ENCODE data around the gene SLC25A6. TPM values are rescaled to one million over a fixed set of nuclear protein-coding genes. Genes with fewer than 3 reads are reported as not detected.
"Not testable (repeated sequence)": the region's sequence is repeated elsewhere in the genome, so short reads cannot be mapped to it uniquely, and the experiment has no call there.

Gene SLC25A6
- 153 and 193 TPM in 2 replicates for total RNA-seq

DNA sequence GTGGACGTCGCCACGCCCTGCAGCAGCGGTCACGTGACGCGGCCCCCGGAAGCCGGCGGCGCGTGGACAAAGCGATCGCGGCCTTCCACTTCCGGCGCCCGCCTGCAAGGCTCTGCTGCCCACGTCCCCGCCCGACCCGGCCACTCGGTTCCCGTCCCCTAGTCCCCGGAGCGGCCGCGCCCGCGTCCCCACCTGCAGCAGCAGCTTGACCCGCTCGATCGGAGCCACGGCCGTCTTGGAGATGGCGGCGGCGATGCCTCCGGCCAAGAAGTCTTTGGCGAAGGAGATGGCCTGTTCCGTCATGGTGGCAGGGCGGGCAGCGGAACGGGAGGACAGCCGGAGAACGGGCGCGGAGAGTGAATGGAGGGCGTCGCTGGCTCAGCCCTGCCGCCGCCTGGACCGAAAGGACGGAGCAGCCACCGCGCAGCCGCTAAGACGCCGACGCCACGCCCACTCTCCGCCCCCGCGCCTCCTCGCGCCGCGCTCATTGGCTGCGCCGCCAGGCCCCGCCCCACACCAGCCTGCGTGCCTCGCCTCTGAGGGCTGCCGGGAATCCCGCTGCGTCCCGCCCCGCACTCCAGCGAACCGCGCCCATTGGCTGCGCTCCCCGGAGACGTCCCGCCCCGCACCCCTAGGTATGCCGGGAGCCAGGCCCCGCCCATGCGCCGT lies at the start of gene SLC25A6:
Gene SLC25A6, minus strand, starts transcription at position 407 of the 669 bp plus-strand sequence. Its CDS starts 104 bp downstream, at position 303.
- peak; percentile 96 to 99 for DNase-seq (ENCODE audit: low read depth in 2 of 2)

DNA sequence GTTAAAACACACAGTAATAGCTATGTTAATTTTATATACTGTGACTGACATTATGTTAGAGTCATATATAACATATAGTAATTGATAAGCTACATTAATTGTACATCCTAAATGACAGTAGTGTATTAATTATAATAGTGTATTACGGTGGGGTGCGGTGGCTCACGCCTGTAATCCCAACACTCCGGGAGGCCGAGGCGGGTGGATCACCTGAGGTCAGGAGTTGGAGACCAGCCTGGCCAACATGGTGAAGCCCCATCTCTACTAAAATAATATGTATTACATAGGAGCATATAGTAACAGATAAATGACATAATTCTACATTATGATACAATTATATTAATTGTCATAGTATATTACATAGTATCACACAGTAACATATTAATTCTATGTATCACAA lies 48.6 kb upstream of the SLC25A6 start:
- DNase-seq (ENCODE audit: low read depth in 2 of 2): no peak

DNA sequence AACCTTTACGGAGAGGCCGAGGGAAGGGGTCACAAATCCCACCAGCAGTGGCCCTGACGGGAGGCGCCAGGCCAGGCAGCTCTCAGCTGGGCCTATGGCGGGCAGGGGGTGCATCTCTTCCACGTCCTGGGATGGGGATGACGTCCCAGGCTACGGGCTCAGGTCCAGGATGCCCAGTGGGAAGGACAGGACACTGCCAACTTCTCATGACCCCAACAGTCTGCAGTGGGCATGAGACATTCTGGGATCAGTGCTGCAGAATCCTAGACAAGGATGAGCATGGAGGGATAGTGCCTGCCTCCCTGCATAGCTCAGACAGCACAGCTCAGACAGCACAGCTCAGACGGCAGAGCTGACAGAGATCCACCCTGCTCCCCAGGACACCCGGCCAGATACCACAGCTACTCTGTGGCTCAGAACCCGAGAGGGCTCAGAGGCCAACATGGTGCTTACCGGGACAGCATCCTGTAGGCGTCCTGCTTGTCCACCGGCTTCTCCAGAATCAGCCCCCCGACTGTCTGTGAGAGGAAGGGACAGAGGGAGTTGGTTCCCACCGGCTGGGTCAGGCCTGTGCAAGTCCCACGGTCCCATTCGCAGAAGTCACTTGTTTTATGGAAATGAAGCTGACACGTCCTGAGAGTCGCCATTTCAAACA lies 43.5 kb upstream of the SLC25A6 start:
- no peak for DNase-seq (ENCODE audit: low read depth in 2 of 2)

DNA sequence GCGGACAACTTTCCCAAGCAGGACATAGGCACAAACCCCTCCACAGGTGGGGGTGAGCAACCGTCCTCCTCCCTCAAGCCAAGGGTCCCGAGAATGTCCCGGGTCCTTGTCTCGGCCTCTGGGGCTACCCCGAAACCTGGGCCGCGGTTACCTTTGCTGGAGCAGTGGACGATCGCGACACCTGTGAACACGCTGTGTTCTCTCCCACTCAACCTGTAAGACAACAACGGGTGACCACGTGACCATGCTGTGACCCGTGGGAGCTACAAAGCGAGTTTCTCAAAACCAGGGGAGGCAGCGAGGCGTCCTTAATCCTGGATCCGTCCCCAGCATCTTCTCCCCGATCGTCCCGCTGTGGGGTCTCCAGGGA lies 42.9 kb upstream of the SLC25A6 start:
- no peak for DNase-seq (ENCODE audit: low read depth in 2 of 2)

DNA sequence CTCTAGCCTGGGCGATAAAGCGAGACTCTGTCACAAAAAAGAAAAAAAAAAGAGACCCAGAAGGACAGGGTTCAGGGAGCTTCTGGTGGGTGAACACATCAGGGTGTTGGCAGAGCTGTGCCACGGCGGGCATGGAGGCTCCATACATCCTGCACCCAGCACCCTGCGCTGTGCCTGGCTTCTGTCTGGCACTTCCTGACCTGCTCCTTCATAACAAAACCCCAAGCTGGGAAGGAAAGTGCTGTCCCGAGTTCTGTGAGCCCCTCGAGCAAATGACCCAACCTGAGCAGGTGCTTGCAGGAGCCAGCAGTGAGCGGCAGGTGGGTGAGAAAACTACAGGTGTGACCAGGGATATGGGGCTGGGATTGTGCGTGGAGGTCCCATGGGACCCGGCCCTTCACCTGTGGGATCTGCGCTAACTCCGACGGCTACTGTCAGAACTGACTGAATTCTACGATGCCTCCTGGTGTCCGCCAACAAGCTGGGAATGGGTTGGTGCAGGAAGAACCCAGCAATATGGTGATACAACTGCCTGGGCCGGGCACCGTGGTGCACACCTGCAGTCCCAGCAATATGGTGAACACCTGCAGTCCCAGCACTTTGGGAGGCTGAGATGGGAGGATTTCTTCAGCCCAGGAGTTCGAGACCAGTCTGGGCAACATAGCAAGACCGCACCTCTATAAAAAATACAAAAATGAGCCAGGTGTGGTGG lies 41.9 kb upstream of the SLC25A6 start:
- no peak for DNase-seq (ENCODE audit: low read depth in 2 of 2)

DNA sequence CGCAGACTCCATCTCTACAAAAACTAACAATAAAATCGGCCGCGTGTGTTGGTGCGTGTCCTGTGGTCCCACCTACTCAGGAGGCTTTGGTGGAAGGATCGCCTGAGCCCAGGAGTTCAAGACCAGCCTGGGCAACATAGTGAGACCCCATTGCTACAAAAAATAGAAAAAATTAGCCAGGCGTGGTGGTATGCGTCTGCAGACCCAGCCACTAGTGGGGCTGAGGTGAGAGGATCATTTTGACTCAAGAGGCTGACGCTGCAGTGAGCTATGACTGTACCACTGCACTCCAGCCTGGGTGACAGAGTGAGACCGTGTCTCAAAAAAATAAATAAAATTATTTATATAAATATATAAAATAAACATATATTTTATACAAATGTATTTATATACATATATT lies 38.5 kb upstream of the SLC25A6 start:
- no peak for DNase-seq (ENCODE audit: low read depth in 2 of 2)

DNA sequence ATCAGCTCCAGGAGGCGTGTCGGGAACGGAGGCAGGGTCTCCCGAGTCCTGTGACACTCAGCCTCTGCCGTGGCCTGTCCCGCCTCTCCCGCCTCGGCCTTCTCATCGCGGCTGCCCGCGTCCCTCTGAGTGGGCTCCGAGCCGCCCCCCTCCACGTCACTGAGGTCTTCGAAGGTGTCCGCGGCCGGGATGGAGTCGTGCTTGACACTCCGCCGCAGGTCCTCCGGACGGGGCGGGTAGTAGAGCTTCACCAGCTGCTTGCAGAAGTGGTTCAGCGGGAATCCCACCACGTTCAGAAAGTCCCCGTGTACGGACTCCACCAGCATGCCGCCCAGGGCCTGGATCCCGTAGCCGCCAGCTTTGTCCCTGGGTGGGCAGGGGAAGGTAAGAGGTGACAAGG lies 35.8 kb upstream of the SLC25A6 start:
- no peak for DNase-seq (ENCODE audit: low read depth in 2 of 2)

DNA sequence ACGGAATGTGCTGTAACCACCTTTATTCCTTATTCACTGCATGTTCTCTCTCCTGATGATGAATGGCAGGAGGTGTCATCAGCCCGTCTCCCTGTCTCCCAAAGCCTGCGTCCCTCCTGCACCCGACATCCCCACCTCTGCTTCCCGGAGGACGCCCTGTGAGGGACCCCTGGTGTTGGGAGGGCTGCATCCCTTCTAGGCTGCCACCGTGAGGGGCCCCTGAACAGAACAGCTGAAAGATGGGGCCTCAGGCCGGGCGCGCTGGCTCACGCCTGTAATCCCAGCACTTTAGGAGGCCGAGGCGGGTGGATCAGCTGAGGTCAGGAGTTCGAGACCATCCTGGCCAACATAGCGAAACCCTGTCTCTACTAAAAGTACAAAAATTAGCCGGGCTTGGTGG lies 34.4 kb upstream of the SLC25A6 start:
- DNase-seq (ENCODE audit: low read depth in 2 of 2): not testable (repeated sequence)

DNA sequence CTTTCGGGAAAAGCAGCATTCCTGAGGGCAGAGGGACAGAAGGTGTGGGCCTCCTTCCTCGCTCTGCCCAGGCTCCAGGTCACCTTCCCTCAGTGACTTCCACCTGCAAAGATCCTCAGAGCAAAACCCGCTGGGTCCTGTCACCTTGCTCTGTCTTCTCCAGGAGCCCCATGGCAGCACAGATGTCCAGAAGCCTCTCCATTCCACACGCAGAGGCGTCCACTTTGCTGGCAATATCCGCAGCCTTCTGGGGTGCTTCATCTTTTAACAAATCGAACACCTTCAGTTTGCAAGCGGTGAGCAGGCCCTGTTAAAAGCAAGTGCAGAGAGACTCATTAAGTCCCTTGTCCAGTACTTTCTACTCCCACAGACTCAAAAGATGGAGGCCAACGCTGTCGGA lies 33.5 kb upstream of the SLC25A6 start:
- no peak for DNase-seq (ENCODE audit: low read depth in 2 of 2)

DNA sequence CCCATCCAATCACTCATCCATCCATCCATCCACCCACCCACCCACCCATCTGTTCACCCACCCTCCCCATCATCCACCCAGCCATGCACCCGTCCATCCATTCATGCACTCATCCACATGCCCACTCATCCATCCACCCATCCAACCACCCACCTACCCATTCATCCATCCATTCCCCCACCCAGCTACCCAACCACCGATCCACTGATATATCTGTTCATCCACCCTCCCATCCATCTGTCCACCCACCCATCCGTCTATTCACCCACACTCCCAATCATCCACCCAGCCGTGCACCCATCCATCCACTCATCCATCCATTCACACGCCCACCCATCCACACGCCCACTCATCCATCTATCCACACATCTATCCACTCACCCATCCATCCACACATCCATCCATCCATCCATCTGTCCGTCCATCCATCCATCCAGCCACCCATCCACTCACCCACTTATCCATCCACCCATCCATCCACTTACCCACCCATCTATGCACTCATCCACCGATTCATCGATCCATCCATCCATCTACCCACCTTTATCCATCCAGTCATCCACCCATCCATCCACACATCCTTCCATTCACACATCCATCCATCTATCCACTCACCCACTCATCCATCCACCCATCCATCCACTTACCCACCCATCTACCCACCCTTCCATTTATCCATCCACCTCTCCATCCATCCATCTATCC lies 32.4 kb upstream of the SLC25A6 start:
- no peak for DNase-seq (ENCODE audit: low read depth in 2 of 2)

DNA sequence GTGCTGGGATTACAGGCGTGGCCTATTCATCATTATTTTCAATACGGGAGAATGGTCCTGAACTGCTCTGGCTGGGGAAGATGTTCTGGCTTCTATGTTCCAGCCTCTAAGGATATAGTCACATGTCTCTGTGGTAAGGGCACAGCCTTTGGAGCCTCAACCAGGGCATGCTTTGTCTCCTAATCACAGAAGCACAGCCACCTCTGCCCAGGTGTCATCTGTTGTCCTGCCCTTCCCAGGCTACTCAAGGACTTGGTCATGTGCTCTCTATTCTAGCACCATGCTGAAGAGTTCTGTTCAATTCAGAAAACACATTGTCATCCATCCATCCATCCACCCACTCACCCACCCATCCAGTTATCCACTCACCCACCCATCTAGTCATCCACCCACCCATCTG lies 31.3 kb upstream of the SLC25A6 start:
- no peak for DNase-seq (ENCODE audit: low read depth in 2 of 2)

DNA sequence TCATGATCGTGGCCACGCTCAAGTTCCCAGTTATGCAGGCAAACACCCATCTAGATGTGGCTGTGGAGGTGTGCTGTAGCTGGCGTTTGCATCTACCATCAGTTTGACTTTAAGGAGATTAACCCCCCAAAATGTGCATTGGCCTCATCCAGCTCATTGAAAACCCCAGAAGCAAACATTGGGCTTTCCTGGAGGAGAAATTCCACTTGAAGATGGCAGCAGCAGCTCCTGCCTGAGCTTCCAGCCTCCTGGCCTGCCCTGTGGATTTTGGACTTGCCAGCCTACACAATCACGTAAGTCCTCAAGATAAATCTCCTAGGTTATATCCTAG lies 30.2 kb upstream of the SLC25A6 start:
- no peak for DNase-seq (ENCODE audit: low read depth in 2 of 2)

DNA sequence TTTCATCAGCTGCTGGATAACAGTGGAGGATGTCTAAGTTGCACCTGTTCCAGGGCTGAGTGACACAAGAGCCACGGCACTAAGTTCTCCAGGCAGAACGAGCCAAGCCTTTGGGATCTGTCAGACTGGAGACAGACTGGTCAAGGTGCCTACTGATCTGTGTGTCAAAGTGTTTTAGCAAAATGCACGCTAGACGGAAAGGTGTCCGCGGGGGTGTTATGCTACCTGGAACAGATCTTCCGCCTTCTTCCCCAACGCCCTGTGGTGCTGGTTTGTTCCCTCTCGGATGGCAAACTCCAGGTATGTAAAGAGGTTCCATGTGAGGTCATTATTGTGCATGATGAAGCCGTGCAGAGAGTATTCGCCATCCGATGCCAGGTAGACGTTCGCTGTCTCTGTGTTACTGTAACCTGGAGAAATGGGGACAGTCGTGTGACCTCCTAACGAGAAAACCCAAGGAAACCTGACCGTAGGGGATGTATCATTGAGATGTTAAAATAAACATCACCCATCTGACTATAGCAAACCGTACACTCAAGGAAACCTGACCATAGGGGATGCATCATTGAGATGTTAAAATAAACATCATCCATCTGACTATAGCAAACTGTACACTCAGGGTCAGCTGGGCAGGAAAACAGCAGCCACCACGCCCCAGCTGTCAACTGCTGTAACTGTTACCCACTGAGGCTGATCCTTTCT lies 29.7 kb upstream of the SLC25A6 start:
- no peak for DNase-seq (ENCODE audit: low read depth in 2 of 2)

DNA sequence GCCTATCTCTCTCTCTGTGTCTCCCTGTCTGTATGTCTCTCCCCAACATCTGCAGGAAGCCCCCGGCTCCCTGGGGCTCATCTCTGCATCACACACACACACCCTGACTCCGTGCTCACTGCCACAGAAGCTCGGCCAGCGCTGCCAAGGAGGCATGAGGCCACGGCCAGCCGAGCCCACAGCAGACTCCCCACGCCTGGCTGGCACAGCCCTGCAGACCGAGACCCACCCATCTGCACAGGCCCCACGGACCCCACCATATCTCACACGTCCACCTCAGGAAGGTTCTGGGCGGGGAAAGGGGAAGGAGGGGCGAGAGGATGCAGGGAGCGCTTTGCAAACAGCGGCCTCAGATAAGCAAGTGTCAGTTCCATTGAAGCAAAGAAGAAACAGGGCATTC lies 28.5 kb upstream of the SLC25A6 start:
- no peak for DNase-seq (ENCODE audit: low read depth in 2 of 2)

DNA sequence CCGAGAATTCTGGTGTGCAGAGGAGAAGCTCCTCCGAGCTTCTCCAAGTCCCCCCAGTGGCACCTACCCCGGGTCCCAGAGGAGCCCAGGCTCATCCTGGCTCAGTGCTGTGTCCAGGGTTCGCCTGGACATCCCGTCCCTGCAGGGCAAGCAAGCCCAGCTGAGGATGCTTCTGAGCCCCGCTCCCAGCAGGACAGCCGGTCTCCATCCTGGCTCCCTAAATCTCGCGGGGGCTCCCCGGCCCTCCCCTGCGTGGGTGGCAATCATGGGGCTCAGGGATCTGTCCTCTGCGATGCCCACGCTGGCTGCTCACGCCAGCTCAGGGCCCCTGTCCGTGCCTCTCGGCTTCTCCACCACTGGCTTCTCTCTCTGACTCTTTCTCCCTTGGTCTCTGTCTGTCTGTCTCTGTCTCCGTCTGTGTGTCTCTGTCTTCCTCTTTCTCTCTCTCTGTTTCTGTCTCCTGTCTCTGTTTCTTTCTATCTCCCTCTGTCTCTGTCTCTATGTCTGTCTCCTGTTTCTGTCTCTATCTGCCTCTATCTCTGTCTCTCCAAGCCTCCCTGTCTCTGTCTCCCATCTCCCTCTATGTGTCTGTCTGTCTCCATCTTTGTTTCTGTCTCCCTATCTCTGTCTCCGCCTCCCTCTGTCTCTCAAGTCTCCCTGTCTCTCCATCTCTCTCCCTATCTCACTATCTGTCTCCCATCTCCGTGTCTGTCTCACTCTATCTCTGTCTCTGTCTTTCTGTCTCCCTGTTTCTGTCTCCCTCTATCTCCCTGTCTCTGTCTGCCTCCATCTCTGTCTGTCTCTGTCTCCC lies 27.8 kb upstream of the SLC25A6 start:
- no peak for DNase-seq (ENCODE audit: low read depth in 2 of 2)

DNA sequence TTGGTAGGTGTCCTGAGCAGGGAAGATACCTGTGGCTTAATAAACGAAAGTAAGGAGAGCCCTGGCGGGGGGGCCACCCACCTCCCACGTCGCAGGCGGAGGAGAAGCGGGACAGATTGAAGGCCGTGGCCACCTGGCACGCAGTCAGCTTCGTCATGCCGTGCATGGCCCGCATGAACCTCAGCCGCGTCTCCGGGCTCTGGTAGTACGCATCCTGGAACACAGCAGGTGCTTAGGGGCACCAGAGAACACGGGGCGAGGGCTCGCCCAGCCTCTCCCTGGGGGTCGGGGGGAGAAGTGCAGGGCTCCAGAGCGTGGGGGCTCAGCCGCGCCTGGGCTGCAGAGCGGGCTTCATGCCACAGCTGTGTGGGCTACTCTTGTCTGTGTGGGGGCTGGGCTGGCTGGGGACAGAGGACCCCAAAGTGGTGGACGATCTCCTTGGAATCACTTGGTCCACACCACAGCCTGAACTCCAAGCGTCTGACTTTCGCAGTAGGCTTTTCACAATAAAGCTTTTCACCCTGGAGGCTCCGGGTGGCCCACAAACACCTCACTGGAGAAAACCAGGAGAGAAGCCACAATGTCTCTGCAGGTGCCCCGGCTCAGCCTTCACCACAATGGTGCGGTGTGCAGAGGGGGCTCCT lies 27.1 kb upstream of the SLC25A6 start:
- DNase-seq (ENCODE audit: low read depth in 2 of 2): no peak

DNA sequence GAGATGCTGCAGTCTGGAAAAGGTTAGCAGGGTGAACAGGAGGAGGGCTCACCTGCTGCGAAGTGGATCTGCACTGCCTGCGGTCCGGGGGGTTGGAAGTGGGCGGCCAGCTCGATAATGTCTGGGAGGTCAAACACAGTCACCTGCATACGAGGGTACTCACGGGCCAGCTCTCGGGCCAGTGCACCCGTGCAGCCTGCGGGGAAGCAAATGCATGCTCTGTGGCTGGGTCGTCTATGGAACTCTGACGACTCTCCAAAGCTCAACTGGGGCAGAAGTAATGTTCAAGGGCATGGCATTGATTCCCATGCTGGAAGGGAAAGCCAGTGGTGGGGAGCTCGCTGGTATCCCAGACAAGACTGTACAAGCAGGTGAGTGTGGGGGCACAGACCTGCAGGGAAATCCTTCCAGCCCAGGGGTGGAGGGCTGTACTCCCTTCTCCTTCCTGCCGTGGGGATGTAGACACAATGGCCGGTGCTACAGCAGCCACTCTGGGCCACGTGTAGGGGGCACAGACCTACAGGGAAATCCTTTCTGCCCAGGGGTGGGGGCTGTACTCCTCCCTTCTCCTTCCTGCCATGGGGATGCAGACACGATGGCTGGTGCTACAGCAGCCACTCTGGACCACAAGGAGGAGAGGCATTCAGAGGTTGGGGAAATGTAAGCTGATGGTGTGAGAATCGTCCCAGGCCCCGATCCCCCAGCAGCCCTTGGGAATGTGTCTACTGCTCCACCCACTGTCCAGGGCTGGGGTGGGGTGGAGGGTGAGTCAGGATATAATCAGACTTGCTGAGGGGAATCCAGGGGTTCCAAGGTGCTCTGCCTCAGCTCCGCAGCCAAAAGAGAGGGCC lies 26.2 kb upstream of the SLC25A6 start:
- no peak for DNase-seq (ENCODE audit: low read depth in 2 of 2)

DNA sequence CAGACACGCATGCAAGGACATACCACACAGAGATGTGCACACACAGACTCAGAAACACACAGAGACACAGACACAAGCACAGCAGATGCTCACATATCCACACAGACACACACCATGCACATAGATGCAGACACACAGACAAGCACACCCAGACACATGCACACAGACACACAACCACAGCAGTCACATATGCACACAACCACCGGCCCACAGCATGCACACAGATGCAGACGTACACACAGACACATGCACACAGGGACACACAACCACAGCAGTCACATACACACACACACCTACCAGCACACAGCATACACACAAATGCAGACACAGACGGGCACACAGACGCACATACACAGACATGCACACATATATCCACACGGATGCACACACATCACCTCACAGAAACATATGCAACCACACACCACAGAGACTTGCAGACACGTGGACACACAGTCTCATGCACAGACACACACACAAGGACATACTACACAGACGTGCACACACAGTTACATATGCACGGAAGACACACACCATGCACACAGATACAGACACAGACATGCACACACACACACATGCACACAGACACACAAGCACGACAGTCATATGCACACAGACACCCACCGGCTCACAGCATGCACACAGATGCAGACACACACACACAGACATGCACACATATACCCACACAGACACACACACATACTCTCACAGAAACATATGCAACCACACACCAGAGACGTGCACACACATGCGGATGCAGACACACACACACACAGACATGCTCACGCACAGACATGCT lies 25.2 kb upstream of the SLC25A6 start:
- no peak for DNase-seq (ENCODE audit: low read depth in 2 of 2)

DNA sequence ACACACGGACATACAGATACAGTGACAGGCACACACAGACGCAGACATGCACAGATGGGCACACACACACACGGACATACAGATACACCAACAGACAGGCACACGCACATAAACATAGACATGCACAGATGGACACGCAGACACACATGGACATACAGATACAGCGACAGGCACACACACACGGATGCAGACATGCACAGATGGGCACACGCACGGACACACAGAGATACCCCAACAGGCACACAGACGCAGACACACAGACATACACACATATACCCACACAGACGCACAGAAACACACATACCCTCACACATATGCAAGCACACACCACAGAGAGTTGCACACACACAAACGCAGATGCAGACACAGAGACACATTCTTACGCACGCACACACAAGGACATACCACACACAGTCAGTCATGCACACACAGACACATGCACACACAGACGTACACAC lies 24.4 kb upstream of the SLC25A6 start:
- DNase-seq (ENCODE audit: low read depth in 2 of 2): no peak

Data from lung microvascular endothelial cell (primary cell).